Central memory CD8-positive, alpha-beta T cell (primary cell): ENCODE data around the gene KLK12.
"Not testable (repeated sequence)": the region's sequence is repeated elsewhere in the genome, so short reads cannot be mapped to it uniquely, and the experiment has no call there.

Experiments
- ATAC-seq: fragments of 150-1000 bp; cut with Tn5 transposase; replicated peaks from 2 replicates; pipeline ENCODE4 v1.10.0; 2022; ENCODE audit warnings: mild to moderate bottlenecking, moderate FRiP score, moderate number of reproducible peaks; ENCODE audit not compliant: poor library complexity, severe bottlenecking; ENCODE audit errors: extremely low read depth
- DNase-seq, 2 donors: peaks; one replicate each; pipeline ENCODE4 v3.0.0; 2021; ENCODE audit warnings: low spot score in 2 of 2
- H3K27ac Mint-ChIP-seq: one replicate; pipeline ENCODE4 v1.8.0; 2022; ENCODE audit warnings: low read depth, mild to moderate bottlenecking, moderate library complexity, mixed read lengths
- H3K27me3 Mint-ChIP-seq: one replicate; pipeline ENCODE4 v1.8.0; 2022; ENCODE audit warnings: mixed read lengths
- H3K36me3 Mint-ChIP-seq: one replicate; pipeline ENCODE4 v1.8.0; 2022; ENCODE audit warnings: mild to moderate bottlenecking, moderate library complexity, mixed read lengths; ENCODE audit not compliant: insufficient read depth
- H3K4me1 Mint-ChIP-seq: one replicate; pipeline ENCODE4 v1.8.0; 2022; ENCODE audit warnings: mixed read lengths
- H3K4me3 Mint-ChIP-seq: one replicate; pipeline ENCODE4 v1.8.0; 2022; ENCODE audit warnings: mild to moderate bottlenecking, moderate library complexity, mixed read lengths
- H3K9me3 Mint-ChIP-seq: one replicate; pipeline ENCODE4 v1.8.0; 2022; ENCODE audit warnings: mixed read lengths

KLK12 gene

DNA sequence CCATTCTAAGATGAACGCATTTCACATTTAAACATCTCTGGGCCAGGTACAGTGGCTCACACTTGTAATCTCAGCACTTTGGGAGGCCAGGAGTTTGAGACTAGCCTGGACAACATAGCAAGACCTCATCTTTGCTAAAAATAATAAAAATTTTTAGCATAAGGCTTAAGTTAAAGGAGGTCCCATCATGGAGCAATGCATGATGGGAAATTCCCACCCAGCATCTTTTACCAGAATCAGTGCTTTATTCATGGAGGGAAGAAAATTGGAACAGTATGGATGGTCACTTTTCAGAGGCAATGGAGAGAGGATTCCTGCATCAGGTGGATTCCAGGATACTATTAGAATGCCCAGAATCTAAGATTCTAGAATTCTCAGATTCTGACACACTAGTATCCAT, 29.6 kb downstream of the KLK12 start:
- ATAC-seq (no peak), DNase-seq (no peak)
- no peaks in the 10 kb centered on the region for H3K36me3 Mint-ChIP-seq
- no peak overlapping the region for H3K27ac Mint-ChIP-seq
- no peaks in the 10 kb centered on the region for H3K9me3 Mint-ChIP-seq
- H3K4me3 Mint-ChIP-seq = no peak overlapping the region
- no peaks in the 10 kb centered on the region for H3K4me1 Mint-ChIP-seq
- peaks cover 74% of the 10 kb centered on the region for H3K27me3 Mint-ChIP-seq

GRCh38 chr19:51003316-51003715, 31.5 kb downstream of the KLK12 start:
- peaks cover 77% of the 10 kb centered on the region for H3K27me3 Mint-ChIP-seq
- ATAC-seq (no peak), DNase-seq (no peak)
- H3K4me3 Mint-ChIP-seq = no peak overlapping the region
- no peak overlapping the region for H3K27ac Mint-ChIP-seq
- no peaks in the 10 kb centered on the region for H3K9me3 Mint-ChIP-seq
- peaks cover under 1% of the 10 kb centered on the region for H3K36me3 Mint-ChIP-seq
- no peaks in the 10 kb centered on the region for H3K4me1 Mint-ChIP-seq

- Mint-ChIP-seq H3K9me3 (no peaks in the 10 kb centered on the region), H3K27ac (no peak overlapping the region), H3K4me3 (no peak overlapping the region), H3K4me1 (no peaks in the 10 kb centered on the region), H3K27me3 (peaks cover 83% of the 10 kb centered on the region), H3K36me3 (peaks cover 2% of the 10 kb centered on the region)
- DNase-seq (no peak), ATAC-seq (no peak)
Observed at GRCh38 chr19:51002542-51003311, 32.1 kb downstream of the KLK12 start.

- no peak for ATAC-seq
- no peaks in the 10 kb centered on the region for H3K4me1 Mint-ChIP-seq
- H3K9me3 Mint-ChIP-seq = no peaks in the 10 kb centered on the region
- no peak overlapping the region for H3K4me3 Mint-ChIP-seq
- peaks cover 2% of the 10 kb centered on the region for H3K36me3 Mint-ChIP-seq
- no peak for DNase-seq
- peaks cover 88% of the 10 kb centered on the region for H3K27me3 Mint-ChIP-seq
- no peak overlapping the region for H3K27ac Mint-ChIP-seq
Observed at GRCh38 chr19:51002089-51002532, 32.7 kb downstream of the KLK12 start.

DNA sequence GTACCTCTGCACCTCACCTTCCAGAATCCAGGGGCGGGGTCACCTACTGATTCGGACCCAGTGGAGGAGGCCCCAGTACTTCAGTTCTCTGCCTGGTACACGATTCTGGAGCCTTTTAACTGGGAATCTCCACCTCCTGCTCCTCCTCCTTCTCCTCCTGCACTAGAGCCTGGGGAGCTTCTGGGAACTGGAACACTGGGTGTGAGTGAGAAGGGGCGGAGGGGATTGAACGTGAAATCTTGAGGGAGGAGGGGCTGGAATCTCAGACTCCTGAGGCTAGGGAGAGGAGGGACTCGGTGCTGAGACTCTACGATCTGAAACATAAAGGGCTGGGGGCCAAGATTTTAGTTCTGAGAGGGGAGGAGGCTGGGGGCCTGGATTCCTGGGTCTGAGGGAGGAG, 33.3 kb downstream of the KLK12 start, which contains the start of gene KLK8:
Gene KLK8, minus strand, starts transcription at position 90 of the 400 bp plus-strand sequence. CDS start 437 bp downstream, outside the sequence.
- Mint-ChIP-seq H3K9me3 (no peaks in the 10 kb centered on the region), H3K4me1 (no peaks in the 10 kb centered on the region), H3K4me3 (no peak within 1 kb of the TSS), H3K36me3 (peaks cover 2% of the 10 kb centered on the region), H3K27ac (no peak within 1 kb of the TSS), H3K27me3 (peaks cover 85% of the 10 kb centered on the region)
- no peak for ATAC-seq
- DNase-seq = no peak

DNA sequence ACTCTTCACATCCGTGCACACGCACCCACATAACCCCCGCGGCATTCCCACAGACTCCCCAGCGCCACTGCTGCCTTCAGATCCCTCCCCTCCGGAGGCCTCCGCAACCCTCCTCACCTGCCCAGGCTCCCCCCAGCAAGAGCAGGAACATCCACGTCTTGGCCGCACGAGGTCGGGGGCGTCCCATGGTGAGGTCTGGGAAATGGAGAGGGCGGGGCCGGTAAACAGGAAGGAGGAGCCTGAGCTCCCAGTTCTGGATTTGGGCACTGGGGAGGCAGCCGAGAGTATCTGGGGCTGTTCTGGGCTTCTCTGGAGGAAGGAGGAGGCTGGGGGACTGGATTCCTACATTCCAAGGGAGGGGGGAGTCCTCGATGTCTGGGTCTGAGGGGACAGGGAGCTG, 33.8 kb downstream of the KLK12 start:
- no peak overlapping the region for H3K27ac Mint-ChIP-seq
- peaks cover 80% of the 10 kb centered on the region for H3K27me3 Mint-ChIP-seq
- H3K9me3 Mint-ChIP-seq = no peaks in the 10 kb centered on the region
- ATAC-seq (no peak), DNase-seq (no peak)
- H3K4me3 Mint-ChIP-seq = no peak overlapping the region
- peaks cover 2% of the 10 kb centered on the region for H3K36me3 Mint-ChIP-seq
- no peaks in the 10 kb centered on the region for H3K4me1 Mint-ChIP-seq

DNA sequence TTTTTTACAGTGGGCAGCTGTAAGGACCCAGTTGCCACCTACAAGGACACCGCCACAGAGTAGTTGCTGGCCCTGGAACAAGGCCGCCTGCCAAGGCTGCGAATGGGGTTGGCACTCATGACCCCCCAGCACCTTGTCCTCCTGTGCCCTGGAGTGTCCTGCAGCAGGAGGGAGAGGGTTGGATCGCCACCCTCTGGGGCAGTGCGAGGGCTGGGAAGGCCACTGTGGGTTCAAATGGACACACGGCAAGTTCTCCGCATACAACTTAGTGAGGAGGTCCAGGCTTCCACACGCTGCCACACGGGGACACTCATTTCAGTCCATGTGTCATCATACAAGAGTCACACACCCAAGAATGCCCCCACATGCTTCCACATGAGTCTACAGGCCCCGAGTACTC, 34.4 kb downstream of the KLK12 start:
- Mint-ChIP-seq H3K27me3 (peaks cover 77% of the 10 kb centered on the region), H3K4me3 (no peak overlapping the region), H3K9me3 (no peaks in the 10 kb centered on the region), H3K4me1 (no peaks in the 10 kb centered on the region), H3K36me3 (peaks cover 2% of the 10 kb centered on the region), H3K27ac (no peak overlapping the region)
- ATAC-seq (no peak), DNase-seq (no peak)

GRCh38 chr19:50998686-50999085, 36.1 kb downstream of the KLK12 start:
- ATAC-seq = no peak
- H3K27me3 Mint-ChIP-seq = peaks cover 69% of the 10 kb centered on the region
- no peak overlapping the region for H3K27ac Mint-ChIP-seq

DNA sequence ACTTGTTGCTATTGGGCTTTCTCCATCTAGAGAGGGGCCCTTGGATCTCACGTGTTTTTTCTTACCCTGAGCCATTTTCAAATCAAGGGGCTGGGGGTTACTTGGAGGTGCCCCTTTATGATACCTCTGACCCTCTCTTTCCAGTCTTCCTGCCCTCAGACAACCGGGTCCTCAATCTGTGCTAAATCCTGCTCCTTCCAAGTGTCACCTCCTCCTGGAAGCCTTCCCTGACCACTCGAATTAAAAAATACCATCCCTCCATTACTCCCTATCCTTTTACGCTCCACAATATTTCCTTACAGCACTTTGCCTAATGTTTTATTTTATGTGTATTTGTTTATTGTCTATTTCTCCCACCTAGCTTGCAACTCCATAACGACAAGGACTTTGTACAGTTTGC, 36.7 kb downstream of the KLK12 start:
- no peaks in the 10 kb centered on the region for H3K9me3 Mint-ChIP-seq
- H3K27ac Mint-ChIP-seq = no peak overlapping the region
- peaks cover 2% of the 10 kb centered on the region for H3K36me3 Mint-ChIP-seq
- ATAC-seq (no peak), DNase-seq (no peak)
- peaks cover 63% of the 10 kb centered on the region for H3K27me3 Mint-ChIP-seq
- no peaks in the 10 kb centered on the region for H3K4me1 Mint-ChIP-seq
- H3K4me3 Mint-ChIP-seq = no peak overlapping the region

More at GRCh38 chr19:50998686-50999085, 36.1 kb downstream of the KLK12 start:
- Mint-ChIP-seq H3K36me3 (peaks cover 2% of the 10 kb centered on the region), H3K4me1 (no peaks in the 10 kb centered on the region), H3K9me3 (no peaks in the 10 kb centered on the region), H3K4me3 (no peak overlapping the region)
- DNase-seq = no peak

DNA sequence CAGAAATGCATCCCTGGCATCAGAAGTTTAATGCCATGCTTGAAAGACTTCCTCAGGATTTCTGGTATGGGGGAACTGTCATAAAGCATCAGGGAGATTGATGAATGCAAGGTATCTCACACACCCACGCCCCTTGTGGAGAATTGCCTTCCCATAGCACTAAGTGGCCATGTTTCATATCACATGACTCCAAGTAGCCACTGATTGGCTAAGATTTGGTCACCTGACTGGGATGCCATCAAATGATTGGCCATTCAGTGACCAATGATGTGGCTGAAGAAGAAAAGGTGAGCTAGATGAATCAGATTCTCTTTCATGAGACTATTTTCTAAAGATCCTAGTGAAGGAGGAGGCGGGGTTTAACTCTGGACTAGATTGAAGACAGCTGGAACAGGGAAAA, 40.7 kb downstream of the KLK12 start:
- no peaks in the 10 kb centered on the region for H3K4me1 Mint-ChIP-seq
- DNase-seq (no peak), ATAC-seq (no peak)
- H3K27ac Mint-ChIP-seq = no peak overlapping the region
- H3K4me3 Mint-ChIP-seq = no peak overlapping the region
- H3K36me3 Mint-ChIP-seq = peaks cover 2% of the 10 kb centered on the region
- peaks cover 56% of the 10 kb centered on the region for H3K27me3 Mint-ChIP-seq
- no peaks in the 10 kb centered on the region for H3K9me3 Mint-ChIP-seq

DNA sequence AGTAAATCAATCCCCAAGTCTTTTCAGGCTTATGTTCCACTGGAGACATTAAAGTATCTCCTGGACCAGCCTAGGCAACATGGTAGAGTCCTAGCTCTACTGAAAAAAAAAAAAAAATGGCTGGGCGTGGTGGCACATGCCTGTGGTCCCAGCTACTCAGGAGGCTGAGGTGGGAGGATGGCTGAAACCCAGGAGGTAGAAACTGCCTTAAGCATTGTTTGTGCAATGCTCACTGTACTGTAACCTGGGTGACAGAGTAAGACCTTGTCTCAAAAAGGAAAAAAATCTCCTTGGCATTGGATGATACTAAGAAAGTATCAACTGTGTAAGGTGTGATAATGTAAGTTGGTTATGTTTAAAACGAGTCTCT, 42.2 kb downstream of the KLK12 start:
- no peak overlapping the region for H3K27ac Mint-ChIP-seq
- DNase-seq = no peak
- H3K4me3 Mint-ChIP-seq = no peak overlapping the region
- H3K4me1 Mint-ChIP-seq = no peaks in the 10 kb centered on the region
- no peak for ATAC-seq
- no peaks in the 10 kb centered on the region for H3K36me3 Mint-ChIP-seq
- H3K27me3 Mint-ChIP-seq = peaks cover 56% of the 10 kb centered on the region
- H3K9me3 Mint-ChIP-seq = no peaks in the 10 kb centered on the region

DNA sequence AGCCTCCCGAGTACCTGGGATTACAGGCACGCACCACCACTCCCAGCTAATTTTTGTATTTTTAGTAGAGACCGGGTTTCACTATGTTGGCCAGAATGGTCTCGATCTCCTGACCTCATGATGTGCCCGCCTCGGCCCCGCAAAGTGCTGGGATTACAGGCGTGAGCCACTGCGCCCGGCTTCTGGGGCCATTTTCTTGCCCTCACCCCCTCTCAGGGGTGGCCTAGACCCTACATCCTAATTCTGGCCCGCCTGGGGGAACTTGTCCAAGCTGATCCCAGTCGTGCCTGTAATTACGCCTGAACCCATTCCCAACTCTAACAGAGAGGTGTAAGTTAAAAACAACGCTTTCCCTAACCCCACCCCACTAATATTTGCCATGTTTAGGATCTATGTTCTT, 50.4 kb downstream of the KLK12 start:
- ATAC-seq, H3K4me3 Mint-ChIP-seq, H3K36me3 Mint-ChIP-seq, H3K9me3 Mint-ChIP-seq, H3K27ac Mint-ChIP-seq, DNase-seq, H3K4me1 Mint-ChIP-seq: not testable (repeated sequence)
- peaks cover 85% of the 10 kb centered on the region for H3K27me3 Mint-ChIP-seq

DNA sequence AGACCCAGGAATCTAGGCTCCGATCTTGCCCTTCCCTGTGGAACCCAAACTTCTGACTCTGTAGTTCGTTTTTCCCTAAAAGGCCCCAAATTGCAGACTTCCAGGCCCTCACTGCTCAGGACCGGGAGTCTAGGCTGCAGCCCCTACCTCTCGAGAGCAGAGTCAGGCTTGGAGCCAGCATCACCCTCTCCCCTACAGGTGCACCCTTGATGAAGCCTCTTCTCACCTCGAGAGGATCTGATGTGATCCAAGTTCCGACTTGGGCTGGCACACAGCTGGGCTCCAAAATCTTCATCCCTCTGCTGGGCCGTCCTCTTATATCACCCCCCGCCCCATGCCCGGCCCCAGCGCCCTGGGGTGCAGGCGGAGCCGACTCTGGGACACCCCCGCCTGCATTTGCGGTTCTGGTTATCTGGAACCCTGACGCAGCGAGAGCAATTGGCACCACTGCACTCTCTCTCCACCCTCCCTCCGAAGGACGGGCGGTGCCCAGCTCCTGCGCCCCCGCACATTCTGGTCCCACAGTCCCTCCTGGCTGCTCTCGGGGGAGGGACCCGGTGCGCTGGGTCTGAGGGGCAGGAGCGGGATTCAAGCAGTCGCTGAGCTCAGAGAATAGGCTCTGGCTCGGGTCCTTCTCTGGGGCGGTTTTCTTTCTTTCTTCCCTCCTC, 51.0 kb downstream of the KLK12 start, which contains the start of gene KLK7:
Gene KLK7, minus strand, starts transcription at position 293 of the 668 bp plus-strand sequence. CDS start 1,518 bp downstream, outside the sequence.
- Mint-ChIP-seq H3K4me3 (no peak within 1 kb of the TSS), H3K4me1 (no peaks in the 10 kb centered on the region), H3K9me3 (no peaks in the 10 kb centered on the region), H3K27ac (no peak within 1 kb of the TSS), H3K36me3 (no peaks in the 10 kb centered on the region), H3K27me3 (peaks cover 85% of the 10 kb centered on the region)
- no peak for ATAC-seq
- DNase-seq = no peak
